ENCODE results near the gene AGBL4.

Gene AGBL4

DNA sequence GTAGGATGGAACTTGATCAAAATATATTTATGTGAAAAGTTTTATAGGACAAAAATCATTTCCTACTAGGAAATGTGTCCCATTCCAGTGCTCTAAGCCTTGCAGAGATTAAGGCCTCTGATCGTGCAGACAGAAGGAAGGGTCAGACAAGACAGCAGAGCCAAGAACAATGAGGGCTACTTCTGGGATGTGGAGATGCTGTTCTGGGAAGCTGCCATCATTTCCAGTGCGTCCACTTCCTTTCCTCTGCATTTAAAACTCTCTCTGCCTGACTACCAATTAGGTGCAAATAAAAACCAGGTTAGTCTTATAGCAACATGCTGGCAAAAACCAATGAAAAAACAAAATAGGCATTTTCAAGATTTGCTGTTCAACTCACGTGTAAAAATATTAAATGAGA lies 1283.1 kb downstream of the AGBL4 start:
- H2BK15ac ChIP-seq (ENCODE audit: low read depth, poor library complexity, severe bottlenecking) = no peak overlapping the region
- H3K4me3 ChIP-seq (ENCODE audit: insufficient read depth in 1 of 2, low read depth in 1 of 2, low read length in 2 of 2) = no peak overlapping the region
- H3K14ac ChIP-seq (ENCODE audit: low read length in 2 of 2) = no peak overlapping the region
- no peak overlapping the region for H2BK120ac ChIP-seq (ENCODE audit: low read depth, low read length)
- no peak overlapping the region for H3K4me2 ChIP-seq (ENCODE audit: low read length, poor library complexity, severe bottlenecking)
- DNase-seq = no peak
- no peak overlapping the region for H3K23ac ChIP-seq (ENCODE audit: low read length in 2 of 2)
- WGBS = 77% methylated on average over 1 of the region's 3 CpGs
- H3K9me3 ChIP-seq (ENCODE audit: control insufficient read depth, low read length) = no peaks in the 10 kb centered on the region
- no peaks in the 10 kb centered on the region for H3K27me3 ChIP-seq (ENCODE audit: control insufficient read depth in 1 of 2, insufficient read depth in 1 of 2, low read length in 2 of 2)
- H2BK12ac ChIP-seq (ENCODE audit: low read length in 2 of 2) = no peak overlapping the region
- H4K91ac ChIP-seq (ENCODE audit: low read length) = no peak overlapping the region
- no peak overlapping the region for H3K9ac ChIP-seq (ENCODE audit: low read length)
- H3K4ac ChIP-seq (ENCODE audit: low read depth in 1 of 2, low read length in 2 of 2) = no peak overlapping the region
- H3K18ac ChIP-seq (ENCODE audit: low read depth in 1 of 2, low read length in 2 of 2) = no peak overlapping the region
- no peak overlapping the region for H2BK5ac ChIP-seq (ENCODE audit: low read depth, low read length, poor library complexity, severe bottlenecking)
- peaks cover 3 to 6% of the 10 kb centered on the region in 2 experiments for H3K36me3 ChIP-seq (ENCODE audit: control insufficient read depth in 1 of 2, insufficient read depth in 2 of 2, low read depth in 1 of 2, low read length in 2 of 2)
- H3K79me1 ChIP-seq (replicated peaks; ENCODE audit: low read length, poor library complexity, severe bottlenecking) = peaks cover 1% of the 10 kb centered on the region
- peaks cover 3% of the 10 kb centered on the region for H3K4me1 ChIP-seq (ENCODE audit: control insufficient read depth, insufficient read depth, low read depth, low read length)
- no peak overlapping the region for H2AK5ac ChIP-seq (ENCODE audit: low read length, severe bottlenecking)
- no peak overlapping the region for H4K8ac ChIP-seq (ENCODE audit: low read length)
- no peak overlapping the region for H2AFZ ChIP-seq (ENCODE audit: low read depth, low read length)
- no peak overlapping the region for H3K27ac ChIP-seq (ENCODE audit: low read length, poor library complexity, severe bottlenecking)

DNA sequence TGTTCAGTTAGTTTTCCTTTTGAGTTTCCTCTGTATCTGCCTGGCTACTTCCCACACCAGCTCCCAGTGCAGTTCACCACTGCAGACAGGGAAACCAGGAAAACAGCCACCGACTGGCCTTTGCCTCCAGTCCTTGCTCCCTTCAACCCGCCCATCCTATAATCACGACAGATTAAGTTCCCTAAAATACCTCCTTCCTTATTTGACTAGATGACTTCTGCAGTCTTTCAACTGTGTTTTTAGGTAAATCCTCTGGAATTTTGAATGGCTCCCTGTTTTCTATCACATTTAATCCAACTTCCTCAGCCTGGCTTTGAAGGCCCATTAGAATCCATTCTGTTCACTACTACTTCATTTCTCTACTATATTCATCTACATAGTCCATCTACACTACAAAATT lies 1284.7 kb downstream of the AGBL4 start:
- no peak for DNase-seq
- Histone ChIP-seq H3K18ac (ENCODE audit: low read depth in 1 of 2, low read length in 2 of 2) (no peak overlapping the region), H3K4ac (ENCODE audit: low read depth in 1 of 2, low read length in 2 of 2) (no peak overlapping the region), H3K4me2 (ENCODE audit: low read length, poor library complexity, severe bottlenecking) (no peak overlapping the region), H2AFZ (ENCODE audit: low read depth, low read length) (no peak overlapping the region), H3K36me3 (ENCODE audit: control insufficient read depth in 1 of 2, insufficient read depth in 2 of 2, low read depth in 1 of 2, low read length in 2 of 2) (peaks cover 3 to 10% of the 10 kb centered on the region in 2 experiments), H4K91ac (ENCODE audit: low read length) (no peak overlapping the region), H2BK120ac (ENCODE audit: low read depth, low read length) (no peak overlapping the region), H2BK5ac (ENCODE audit: low read depth, low read length, poor library complexity, severe bottlenecking) (no peak overlapping the region), H4K8ac (ENCODE audit: low read length) (no peak overlapping the region), H3K27ac (ENCODE audit: low read length, poor library complexity, severe bottlenecking) (no peak overlapping the region), H3K23ac (ENCODE audit: low read length in 2 of 2) (no peak overlapping the region), H2BK12ac (ENCODE audit: low read length in 2 of 2) (no peak overlapping the region), H3K14ac (ENCODE audit: low read length in 2 of 2) (no peak overlapping the region), H3K79me1 (replicated peaks; ENCODE audit: low read length, poor library complexity, severe bottlenecking) (peaks cover 1% of the 10 kb centered on the region), H3K9me3 (ENCODE audit: control insufficient read depth, low read length) (no peaks in the 10 kb centered on the region), H3K4me1 (ENCODE audit: control insufficient read depth, insufficient read depth, low read depth, low read length) (peaks cover 3% of the 10 kb centered on the region), H2AK5ac (ENCODE audit: low read length, severe bottlenecking) (no peak overlapping the region), H3K9ac (ENCODE audit: low read length) (no peak overlapping the region), H2BK15ac (ENCODE audit: low read depth, poor library complexity, severe bottlenecking) (no peak overlapping the region), H3K27me3 (ENCODE audit: control insufficient read depth in 1 of 2, insufficient read depth in 1 of 2, low read length in 2 of 2) (no peaks in the 10 kb centered on the region), H3K4me3 (ENCODE audit: insufficient read depth in 1 of 2, low read depth in 1 of 2, low read length in 2 of 2) (no peak overlapping the region)
- 73% methylated on average over 3 of the region's 3 CpGs for WGBS

DNA sequence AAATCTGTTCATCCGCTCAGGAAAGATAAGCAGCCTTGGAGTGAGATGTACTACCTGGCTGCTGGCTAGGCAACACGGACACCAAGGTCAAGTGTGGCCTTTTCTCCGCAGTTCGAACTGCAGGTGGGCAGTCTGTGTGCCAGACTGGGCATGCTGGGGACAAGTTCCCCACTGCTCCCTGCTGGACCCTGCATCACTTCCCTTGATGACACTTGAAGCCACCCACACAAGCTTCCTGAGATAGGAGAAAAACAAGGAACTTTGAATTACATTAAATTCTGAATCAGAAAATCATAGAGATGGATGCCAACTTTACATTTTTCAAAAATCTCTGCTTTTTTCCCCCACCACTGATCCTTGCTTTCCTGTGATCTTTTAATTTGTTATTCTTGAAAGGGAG lies 1285.4 kb downstream of the AGBL4 start:
- Histone ChIP-seq H3K4me1 (ENCODE audit: control insufficient read depth, insufficient read depth, low read depth, low read length) (peaks cover 3% of the 10 kb centered on the region), H4K91ac (ENCODE audit: low read length) (no peak overlapping the region), H3K4me3 (ENCODE audit: insufficient read depth in 1 of 2, low read depth in 1 of 2, low read length in 2 of 2) (no peak overlapping the region), H2AK5ac (ENCODE audit: low read length, severe bottlenecking) (no peak overlapping the region), H3K23ac (ENCODE audit: low read length in 2 of 2) (no peak overlapping the region), H3K9me3 (ENCODE audit: control insufficient read depth, low read length) (no peaks in the 10 kb centered on the region), H2BK15ac (ENCODE audit: low read depth, poor library complexity, severe bottlenecking) (no peak overlapping the region), H3K36me3 (ENCODE audit: control insufficient read depth in 1 of 2, insufficient read depth in 2 of 2, low read depth in 1 of 2, low read length in 2 of 2) (peaks cover 3 to 14% of the 10 kb centered on the region in 2 experiments), H4K8ac (ENCODE audit: low read length) (no peak overlapping the region), H2BK12ac (ENCODE audit: low read length in 2 of 2) (no peak overlapping the region), H3K4ac (ENCODE audit: low read depth in 1 of 2, low read length in 2 of 2) (no peak overlapping the region), H3K18ac (ENCODE audit: low read depth in 1 of 2, low read length in 2 of 2) (no peak overlapping the region), H2AFZ (ENCODE audit: low read depth, low read length) (no peak overlapping the region), H3K27ac (ENCODE audit: low read length, poor library complexity, severe bottlenecking) (no peak overlapping the region), H3K4me2 (ENCODE audit: low read length, poor library complexity, severe bottlenecking) (no peak overlapping the region), H3K9ac (ENCODE audit: low read length) (no peak overlapping the region), H2BK5ac (ENCODE audit: low read depth, low read length, poor library complexity, severe bottlenecking) (no peak overlapping the region), H2BK120ac (ENCODE audit: low read depth, low read length) (no peak overlapping the region), H3K14ac (ENCODE audit: low read length in 2 of 2) (no peak overlapping the region), H3K27me3 (ENCODE audit: control insufficient read depth in 1 of 2, insufficient read depth in 1 of 2, low read length in 2 of 2) (no peaks in the 10 kb centered on the region), H3K79me1 (replicated peaks; ENCODE audit: low read length, poor library complexity, severe bottlenecking) (peaks cover 1% of the 10 kb centered on the region)
- WGBS = 89% methylated on average over 4 of the region's 4 CpGs
- DNase-seq = no peak

DNA sequence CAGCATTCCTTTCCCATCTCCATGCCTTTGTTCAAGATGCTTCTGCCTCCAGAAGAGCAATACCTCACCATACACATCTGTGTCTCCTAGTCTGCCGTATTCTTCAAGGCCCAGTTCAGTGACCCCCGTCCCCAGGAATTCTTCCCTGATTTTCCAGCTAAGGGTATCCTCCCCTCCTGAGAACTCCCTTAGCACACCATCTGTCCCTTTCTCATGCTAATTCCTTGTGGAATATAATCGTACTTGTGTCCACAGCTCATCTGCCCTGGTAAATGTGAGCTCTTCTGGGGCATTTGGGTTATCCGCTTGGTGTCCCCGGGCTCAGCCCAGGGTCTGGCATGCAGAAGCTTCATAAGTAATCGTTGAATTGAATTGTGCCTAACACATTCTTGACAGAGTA lies 1288.0 kb downstream of the AGBL4 start:
- Histone ChIP-seq H2BK12ac (ENCODE audit: low read length in 2 of 2) (no peak overlapping the region), H3K79me1 (replicated peaks; ENCODE audit: low read length, poor library complexity, severe bottlenecking) (peaks cover 1% of the 10 kb centered on the region), H3K9ac (ENCODE audit: low read length) (no peak overlapping the region), H2BK5ac (ENCODE audit: low read depth, low read length, poor library complexity, severe bottlenecking) (no peak overlapping the region), H2BK120ac (ENCODE audit: low read depth, low read length) (no peak overlapping the region), H2AK5ac (ENCODE audit: low read length, severe bottlenecking) (no peak overlapping the region), H2BK15ac (ENCODE audit: low read depth, poor library complexity, severe bottlenecking) (no peak overlapping the region), H3K4me2 (ENCODE audit: low read length, poor library complexity, severe bottlenecking) (no peak overlapping the region), H3K27ac (ENCODE audit: low read length, poor library complexity, severe bottlenecking) (no peak overlapping the region), H3K4me3 (ENCODE audit: insufficient read depth in 1 of 2, low read depth in 1 of 2, low read length in 2 of 2) (no peak overlapping the region), H2AFZ (ENCODE audit: low read depth, low read length) (no peak overlapping the region), H3K9me3 (ENCODE audit: control insufficient read depth, low read length) (no peaks in the 10 kb centered on the region), H3K36me3 (ENCODE audit: control insufficient read depth in 1 of 2, insufficient read depth in 2 of 2, low read depth in 1 of 2, low read length in 2 of 2) (peaks cover 3 to 14% of the 10 kb centered on the region in 2 experiments), H4K91ac (ENCODE audit: low read length) (no peak overlapping the region), H3K4ac (ENCODE audit: low read depth in 1 of 2, low read length in 2 of 2) (no peak overlapping the region), H4K8ac (ENCODE audit: low read length) (no peak overlapping the region), H3K4me1 (ENCODE audit: control insufficient read depth, insufficient read depth, low read depth, low read length) (no peaks in the 10 kb centered on the region), H3K27me3 (ENCODE audit: control insufficient read depth in 1 of 2, insufficient read depth in 1 of 2, low read length in 2 of 2) (no peaks in the 10 kb centered on the region), H3K14ac (ENCODE audit: low read length in 2 of 2) (no peak overlapping the region), H3K18ac (ENCODE audit: low read depth in 1 of 2, low read length in 2 of 2) (no peak overlapping the region), H3K23ac (ENCODE audit: low read length in 2 of 2) (no peak overlapping the region)
- 83% methylated on average over 6 of the region's 6 CpGs for WGBS
- DNase-seq = no peak

Data from mesenchymal stem cell (in vitro differentiated cells and primary cell).